Right lobe of liver (tissue), 4 donors: ENCODE data around the gene CHI3L1.

ENCODE experiments used
- POLR2A ChIP-seq: fragments of 450-650 bp; IDR thresholded peaks from one replicate; pipeline ENCODE4 v1.6.1; 2017; ENCODE audit warnings: antibody characterized with exemption, mild to moderate bottlenecking
- TF ChIP-seq, protein P1 (sequence below), 4 donors: fragments of 200-600 bp in 3 of 4; fragments of 450-650 bp in 1 of 4; IDR thresholded peaks; one replicate each; pipeline versions ENCODE4 v1.5.1 to v1.8.0; 2016 to 2022; ENCODE audit warnings: antibody characterized with exemption in 4 of 4, mild to moderate bottlenecking in 2 of 4
- donor health status: DM: no; HTN: no; CAD: no.
- donor health status: DM: no; HTN: no; CAD: no.
- donor health status: DM: no; HTN: yes; CAD: no.

- TF ChIP-seq, protein P1, sequence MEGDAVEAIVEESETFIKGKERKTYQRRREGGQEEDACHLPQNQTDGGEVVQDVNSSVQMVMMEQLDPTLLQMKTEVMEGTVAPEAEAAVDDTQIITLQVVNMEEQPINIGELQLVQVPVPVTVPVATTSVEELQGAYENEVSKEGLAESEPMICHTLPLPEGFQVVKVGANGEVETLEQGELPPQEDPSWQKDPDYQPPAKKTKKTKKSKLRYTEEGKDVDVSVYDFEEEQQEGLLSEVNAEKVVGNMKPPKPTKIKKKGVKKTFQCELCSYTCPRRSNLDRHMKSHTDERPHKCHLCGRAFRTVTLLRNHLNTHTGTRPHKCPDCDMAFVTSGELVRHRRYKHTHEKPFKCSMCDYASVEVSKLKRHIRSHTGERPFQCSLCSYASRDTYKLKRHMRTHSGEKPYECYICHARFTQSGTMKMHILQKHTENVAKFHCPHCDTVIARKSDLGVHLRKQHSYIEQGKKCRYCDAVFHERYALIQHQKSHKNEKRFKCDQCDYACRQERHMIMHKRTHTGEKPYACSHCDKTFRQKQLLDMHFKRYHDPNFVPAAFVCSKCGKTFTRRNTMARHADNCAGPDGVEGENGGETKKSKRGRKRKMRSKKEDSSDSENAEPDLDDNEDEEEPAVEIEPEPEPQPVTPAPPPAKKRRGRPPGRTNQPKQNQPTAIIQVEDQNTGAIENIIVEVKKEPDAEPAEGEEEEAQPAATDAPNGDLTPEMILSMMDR (IDR thresholded peaks at IDR 0.05) = no peak
- TF ChIP-seq POLR2A = no peak
Observed at GRCh38 chr1:203219171-203219570, 32.7 kb upstream of the CHI3L1 start.
